K562 (cell line): ENCODE data around the gene OLFML3. TPM values are rescaled to one million over a fixed set of nuclear protein-coding genes. Genes with fewer than 3 reads are reported as not detected.
A peak's percentile ranks its signal among the peaks of the same experiment; 100 is the strongest.

Source experiments
- ATAC-seq: fragments of 200-7000 bp; cut with Tn5 transposase; 3 replicates; pipeline ENCODE4 v1.9.1; 2020; ENCODE audit warnings: moderate library complexity
- BruUV-seq: library from RNA; stranded (reverse); fragments of 400-500 nt; replicated peaks from 2 replicates; lab custom pipeline; 2021; lab: Mats Ljungman, UMichigan
- CTCF ChIA-PET: fragments of 300-600 bp; formaldehyde crosslinking; extraction: SDS; loops from one replicate; lab custom pipeline; 2021; ENCODE audit warnings: low intra/inter-chr PET ratio; lab: Yijun Ruan, JAX
- POLR2A ChIA-PET: fragments of 300-600, 350-650 bp; sonication (Branson Sonifier 250); formaldehyde crosslinking; extraction: SDS; loops from one replicate; lab custom pipeline; 2021; ENCODE audit warnings: antibody characterized with exemption, inconsistent platforms; lab: Yijun Ruan, JAX
- DNase-seq, 4 experiments: peaks; one replicate each; pipeline versions ENCODE4 v3.0.0 to v3.0.0-alpha.2; 2011 to 2018; ENCODE audit warnings: low spot score in 3 of 4, mixed read lengths in 3 of 4; ENCODE audit errors: extremely low read depth in 1 of 4
- FAIRE-seq: peaks from 2 replicates; lab custom pipeline; 2011; peaks lifted over from hg19 to GRCh38; lab: Jason Lieb, UNC
- H2AFZ ChIP-seq: 2 replicates; pipeline ENCODE4 v1.6.0; 2011; ENCODE audit warnings: low read depth, low read length, control low read depth, inconsistent platforms
- H3K27ac ChIP-seq: fragments of 200-600 bp; 3 replicates; pipeline ENCODE4 v1.8.0; 2011; ENCODE audit warnings: low read depth, mild to moderate bottlenecking, control low read depth, inconsistent platforms, low read length, moderate library complexity, mixed read lengths; ENCODE audit errors: extremely low read depth
- H3K27me3 ChIP-seq, 2 experiments: fragments of 300-600 bp in 1 of 2; 2 replicates in 1 of 2; 3 replicates in 1 of 2; pipeline versions ENCODE4 v1.6.0 to v1.8.0; 2011; ENCODE audit warnings: inconsistent platforms in 2 of 2, low read length in 2 of 2, mild to moderate bottlenecking in 1 of 2, mixed read lengths in 1 of 2, moderate library complexity in 1 of 2; ENCODE audit not compliant: control insufficient read depth in 2 of 2, insufficient read depth in 2 of 2
- H3K36me3 ChIP-seq: fragments of 300-600 bp; 3 replicates; pipeline ENCODE4 v1.8.0; 2011; ENCODE audit warnings: mild to moderate bottlenecking, low read length, inconsistent platforms; ENCODE audit not compliant: control insufficient read depth, insufficient read depth
- H3K4me1 ChIP-seq, 2 experiments: fragments of 200-600 bp in 1 of 2; replicated peaks in 1 of 2; 2 replicates in 1 of 2; 3 replicates in 1 of 2; pipeline versions ENCODE4 v1.5.1 to v1.8.0; 2011; ENCODE audit warnings: inconsistent platforms in 2 of 2, low read length in 2 of 2, mild to moderate bottlenecking in 1 of 2, mixed read lengths in 1 of 2, moderate library complexity in 1 of 2; ENCODE audit not compliant: control insufficient read depth in 2 of 2, insufficient read depth in 2 of 2
- H3K4me2 ChIP-seq: 2 replicates; pipeline ENCODE4 v1.6.1; 2011; ENCODE audit warnings: low read length, control low read depth, inconsistent platforms, mixed read lengths; ENCODE audit not compliant: insufficient read depth
- H3K4me3 ChIP-seq: fragments of 200-600 bp; sonication (generic), shearing (Covaris generic); 2 replicates; pipeline ENCODE4 v1.5.1; 2016; ENCODE audit warnings: control low read depth, inconsistent platforms
- H3K79me2 ChIP-seq: fragments of 200-600 bp; 3 replicates; pipeline ENCODE4 v1.8.0; 2011; ENCODE audit warnings: low read length, inconsistent platforms; ENCODE audit not compliant: control insufficient read depth, insufficient read depth
- H3K9ac ChIP-seq, 2 experiments: 2 replicates each; pipeline versions ENCODE4 v1.6.0 to v1.6.1; 2011; ENCODE audit warnings: low read depth in 2 of 2, low read length in 2 of 2, control low read depth in 1 of 2, inconsistent platforms in 1 of 2, mild to moderate bottlenecking in 1 of 2, mixed read lengths in 1 of 2; ENCODE audit not compliant: insufficient read depth in 1 of 2
- H3K9me1 ChIP-seq: one replicate; pipeline ENCODE4 v1.6.0; 2011; ENCODE audit warnings: inconsistent platforms, mild to moderate bottlenecking, low read length, moderate library complexity; ENCODE audit not compliant: control insufficient read depth, insufficient read depth
- H3K9me3 ChIP-seq: replicated peaks from 2 replicates; pipeline ENCODE4 v1.5.1; 2011; ENCODE audit warnings: low read depth, low read length, inconsistent platforms; ENCODE audit not compliant: control insufficient read depth, insufficient read depth
- H4K20me1 ChIP-seq: replicated peaks from 2 replicates; pipeline ENCODE4 v1.6.1; 2011; ENCODE audit warnings: low read length, inconsistent platforms, mixed read lengths; ENCODE audit not compliant: control insufficient read depth, insufficient read depth
- CAMTA2 ChIP-seq: fragments of 250-450 bp; sonication (Bioruptor Pico); conservative IDR thresholded peaks from 2 replicates; pipeline ENCODE4 v1.5.1; 2022
- PKNOX1 ChIP-seq: fragments of 450-650 bp; IDR thresholded peaks from 2 replicates; pipeline ENCODE4 v1.6.1; 2016
- ZNF384 ChIP-seq: IDR thresholded peaks from 2 replicates; pipeline ENCODE4 v1.6.1; 2012; ENCODE audit warnings: low read depth, low read length, improper control_type of control experiment
- WGBS: fragments of 100-300 bp; shearing (Covaris generic); methylation state at CpG from one replicate; pipeline ENCODE4 v1.1.6; 2016; ENCODE audit warnings: low coverage, mixed read lengths; ENCODE audit not compliant: insufficient coverage; ENCODE audit errors: missing lambda C conversion rate; 5-methylcytosine and 5-hydroxymethylcytosine counted together
- in situ Hi-C: fragments of 300-500 bp; cut with MboI; formaldehyde crosslinking; loops from 4 replicates; pipeline ENCODE4 v1.15.0; 2018; ENCODE audit warnings: inconsistent platforms, mixed read lengths
- intact Hi-C: fragments of 100-400 bp; cut with micrococcal nuclease; formaldehyde crosslinking; loops from 2 replicates; pipeline ENCODE4 v1.14.2; 2022
- polyA plus RNA-seq, 8 experiments: library from polyadenylated mRNA; depleted of rRNA in 4 of 8; stranded (reverse) in 5 of 8; unstranded in 3 of 8; fragments of >200 nt; fragmentation: Nextera tagmentation in 2 of 8; fragmentation: Illumina TruSeq in 1 of 8; extraction: Ambion mirVana in 2 of 8; extraction: Trizol in 1 of 8; gene quantifications; 2 replicates each; pipeline versions ENCODE4 v1.2.1 to v1.2.3, GENCODE V29; 2011 to 2014; ENCODE audit warnings: inconsistent platforms in 1 of 8, missing spikeins in 1 of 8
- total RNA-seq, 7 experiments: library from RNA; depleted of rRNA in 6 of 7; stranded (reverse); fragments of >200 nt in 6 of 7; fragmentation: Illumina TruSeq in 2 of 7; extraction: Trizol in 2 of 7; gene quantifications; 2 replicates each; pipeline versions ENCODE4 v1.2.1 to v1.2.3, GENCODE V29; 2011 to 2021; ENCODE audit warnings: low replicate concordance in 1 of 7
- TF ChIP-seq, protein P1 (sequence below), 2 experiments: IDR thresholded peaks in 1 of 2; conservative IDR thresholded peaks in 1 of 2; 2 replicates each; pipeline ENCODE4 v1.6.1; 2016; ENCODE audit warnings: low read depth in 2 of 2, mild to moderate bottlenecking in 1 of 2, missing compliant biosample characterization in 1 of 2, missing genetic modification characterization in 1 of 2, moderate library complexity in 1 of 2

The OLFML3 gene
- total and polyA plus RNA-seq, 9 of the 15 experiments (the other 6 are each of a cell fraction or from before 2014, with no cell fraction given), result 0.07 to 0.13 (median 0.07) TPM; not detected in 6

DNA sequence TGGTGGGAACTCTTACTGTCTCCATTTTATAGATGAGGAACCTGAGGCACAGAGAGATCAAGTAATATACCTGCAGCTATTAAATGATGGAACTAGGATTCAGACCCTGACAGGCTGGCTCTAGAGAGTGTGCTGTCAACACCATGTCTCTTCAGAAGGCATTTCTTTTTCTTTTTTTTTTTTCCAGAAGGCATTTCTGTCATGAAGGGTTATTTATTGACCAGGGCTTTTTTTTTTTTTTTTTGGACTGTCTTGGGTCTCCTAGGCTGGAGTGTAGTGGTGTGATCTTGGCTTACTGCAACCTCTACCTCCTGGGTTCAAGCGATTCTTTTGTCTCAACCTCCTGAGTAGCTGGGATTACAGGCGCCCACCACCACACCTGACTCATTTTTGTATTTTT lies 27.6 kb upstream of the OLFML3 start:
- Histone ChIP-seq H3K9me3 (no peaks in the 10 kb centered on the region), H3K79me2 (peaks cover 63% of the 10 kb centered on the region), H3K9me1 (no peaks in the 10 kb centered on the region), H2AFZ (no peak overlapping the region), H3K27ac (no peak overlapping the region), H3K4me1 (peaks cover 11 to 26% of the 10 kb centered on the region in 2 experiments; a peak in 4 of 5 replicates), H3K36me3 (peaks cover 50% of the 10 kb centered on the region), H3K4me2 (no peak overlapping the region), H3K27me3 (no peaks in the 10 kb centered on the region), H3K4me3 (no peak overlapping the region), H4K20me1 (no peaks in the 10 kb centered on the region), H3K9ac (no peak overlapping the region)
- DNase-seq, result no peak
- POLR2A ChIA-PET, result interaction anchor here (0.6 to 2.9 kb wide), 5 partner anchors 8 to 554 kb away, joined by 3 to 16 read pairs (median 4); no protein-coding TSS in a partner anchor
- in situ Hi-C loops, result no loop called here
- 100% methylated on average over 2 of the region's 2 CpGs for WGBS
- CTCF ChIA-PET, result interaction anchor here (0.5 to 0.6 kb wide), 2 partner anchors 116 to 1752 kb away, joined by 3 read pairs; no protein-coding TSS in a partner anchor
- intact Hi-C loops, result no loop called here
- TF ChIP-seq PKNOX1 (peak; percentile 45; the same call in 1 of the 2 replicates), CAMTA2 (CRISPR knock-in tag) (no peak), ZNF384 (peak; percentile 58; the same call in 1 of the 2 replicates)
- TF ChIP-seq, protein P1, sequence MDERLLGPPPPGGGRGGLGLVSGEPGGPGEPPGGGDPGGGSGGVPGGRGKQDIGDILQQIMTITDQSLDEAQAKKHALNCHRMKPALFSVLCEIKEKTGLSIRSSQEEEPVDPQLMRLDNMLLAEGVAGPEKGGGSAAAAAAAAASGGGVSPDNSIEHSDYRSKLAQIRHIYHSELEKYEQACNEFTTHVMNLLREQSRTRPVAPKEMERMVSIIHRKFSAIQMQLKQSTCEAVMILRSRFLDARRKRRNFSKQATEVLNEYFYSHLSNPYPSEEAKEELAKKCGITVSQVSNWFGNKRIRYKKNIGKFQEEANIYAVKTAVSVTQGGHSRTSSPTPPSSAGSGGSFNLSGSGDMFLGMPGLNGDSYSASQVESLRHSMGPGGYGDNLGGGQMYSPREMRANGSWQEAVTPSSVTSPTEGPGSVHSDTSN (CRISPR knock-in tag; IDR thresholded peaks at IDR 0.05; ENCODE audit: low read depth), result no peak
- TF ChIP-seq, protein P1 (tag; conservative IDR thresholded peaks at IDR 0.05; ENCODE audit: low read depth), result peak; percentile 89
- no peak for ATAC-seq
- FAIRE-seq, result no peak
- no TSS peak for BruUV-seq
